CD4-positive, alpha-beta T cell (primary cell): ENCODE measurements around the gene DLGAP4. TPM values are rescaled to one million over a fixed set of nuclear protein-coding genes. Genes with fewer than 3 reads are reported as not detected.

Source experiments
- ATAC-seq: fragments of 200-7000 bp; cut with Tn5 transposase; one replicate; pipeline ENCODE4 v1.10.0; 2022; ENCODE audit warnings: mild to moderate bottlenecking; ENCODE audit not compliant: poor library complexity
- CTCF ChIA-PET: fragments of 350-600 bp; sonication (Branson Sonifier 250); formaldehyde crosslinking; loops from one replicate; lab custom pipeline; 2021; ENCODE audit warnings: antibody characterized with exemption, inconsistent platforms; lab: Charles Lee
- POLR2A ChIA-PET: fragments of 350-600 bp; sonication (Branson Sonifier 250); formaldehyde crosslinking; loops from one replicate; lab custom pipeline; 2021; ENCODE audit warnings: antibody characterized with exemption, inconsistent platforms; lab: Charles Lee
- DNase-seq, 14 experiments: peaks; one replicate each; pipeline ENCODE4 v3.0.0-alpha.2; 2013 to 2020; ENCODE audit warnings: mixed read lengths in 2 of 14
- H3K27ac ChIP-seq, 2 donors: one replicate each; pipeline versions ENCODE4 v1.5.1 to v1.7.0; 2013; ENCODE audit warnings: low read length in 2 of 2, low read depth in 1 of 2, mild to moderate bottlenecking in 1 of 2
- H3K27me3 ChIP-seq, 2 experiments: 1 replicate in 1 of 2; 2 replicates in 1 of 2; pipeline versions ENCODE4 v1.6.1 to v1.7.0; 2013; ENCODE audit warnings: low read length in 2 of 2, control low read depth in 1 of 2, mild to moderate bottlenecking in 1 of 2, moderate library complexity in 1 of 2; ENCODE audit not compliant: insufficient read depth in 2 of 2, control insufficient read depth in 1 of 2
- H3K36me3 ChIP-seq: one replicate; pipeline ENCODE4 v1.6.1; 2013; ENCODE audit warnings: low read length, control low read depth; ENCODE audit not compliant: insufficient read depth
- H3K4me1 ChIP-seq: one replicate; pipeline ENCODE4 v1.6.1; 2013; ENCODE audit warnings: low read length, control low read depth; ENCODE audit not compliant: insufficient read depth
- H3K4me3 ChIP-seq: one replicate; pipeline ENCODE4 v1.5.1; 2013; ENCODE audit warnings: mild to moderate bottlenecking, low read length, moderate library complexity
- H3K9me3 ChIP-seq, 2 experiments: 1 replicate in 1 of 2; 2 replicates in 1 of 2; pipeline versions ENCODE4 v1.6.1 to v1.7.0; 2013; ENCODE audit warnings: low read length in 2 of 2, mild to moderate bottlenecking in 2 of 2, control low read depth in 1 of 2, moderate library complexity in 1 of 2; ENCODE audit not compliant: control insufficient read depth in 1 of 2, insufficient read depth in 1 of 2
- H3K27ac Mint-ChIP-seq: one replicate; pipeline ENCODE4 v1.8.0; 2020; ENCODE audit warnings: mixed read lengths
- H3K27me3 Mint-ChIP-seq: one replicate; pipeline ENCODE4 v1.8.0; 2021; ENCODE audit warnings: mixed read lengths
- H3K36me3 Mint-ChIP-seq: one replicate; pipeline ENCODE4 v1.8.0; 2021; ENCODE audit warnings: low read depth, mixed read lengths
- H3K4me1 Mint-ChIP-seq: one replicate; pipeline ENCODE4 v1.8.0; 2021; ENCODE audit warnings: low read depth, mixed read lengths
- H3K4me3 Mint-ChIP-seq: one replicate; pipeline ENCODE4 v1.8.0; 2020; ENCODE audit warnings: mild to moderate bottlenecking, mixed read lengths
- H3K9me3 Mint-ChIP-seq: one replicate; pipeline ENCODE4 v1.8.0; 2020; ENCODE audit warnings: mixed read lengths
- CTCF ChIP-seq: fragments of 200-600 bp; IDR thresholded peaks from one replicate; pipeline ENCODE4 v1.8.0; 2022; ENCODE audit warnings: antibody characterized with exemption, mild to moderate bottlenecking
- intact Hi-C, 2 experiments: fragments of 100-400 bp; cut with DNase I in 1 of 2; cut with micrococcal nuclease in 1 of 2; formaldehyde crosslinking; loops; one replicate each; pipeline versions ENCODE4 v1.15.1 to v1.9.0; 2023 to 2025; cut with DNase I, micrococcal nuclease
- total RNA-seq, 174 experiments: library from RNA in 2 of 174; stranded (reverse) in 2 of 174; gene quantifications; one replicate each; pipeline ENCODE4 v1.2.3 and lab custom pipeline; 2021 to 2026

DLGAP4 gene
- total RNA-seq, 2 experiments from 2014 or later, result 16.0 to 16.1 TPM

- no peaks in the 10 kb centered on the region for H3K4me1 Mint-ChIP-seq
- no peak for ATAC-seq
- intact Hi-C loops, result no loop called here
- no peaks in the 10 kb centered on the region for H3K9me3 Mint-ChIP-seq
- Histone ChIP-seq H3K36me3 (no peaks in the 10 kb centered on the region), H3K27me3 (peaks cover 0 to 6% of the 10 kb centered on the region in 2 experiments), H3K27ac (no peak overlapping the region), H3K4me1 (no peaks in the 10 kb centered on the region), H3K9me3 (peaks cover 0 to 6% of the 10 kb centered on the region in 2 experiments), H3K4me3 (no peak overlapping the region)
- CTCF ChIA-PET, result interaction anchor here (0.6 kb wide), 1 partner anchor 149 kb away, joined by 3 read pairs; no protein-coding TSS in a partner anchor
- POLR2A ChIA-PET, result no interaction called here
- H3K4me3 Mint-ChIP-seq, result no peak overlapping the region
- no peak for TF ChIP-seq CTCF
- peaks cover 9% of the 10 kb centered on the region for H3K27me3 Mint-ChIP-seq
- DNase-seq, result no peak
- H3K36me3 Mint-ChIP-seq, result no peaks in the 10 kb centered on the region
- H3K27ac Mint-ChIP-seq, result no peak overlapping the region
Observed at GRCh38 chr20:36390269-36390668, 84.1 kb downstream of the DLGAP4 start.

GRCh38 chr20:36390719-36391415 lies 84.7 kb downstream of the DLGAP4 start:
- Mint-ChIP-seq H3K27me3 (peaks cover 9% of the 10 kb centered on the region), H3K9me3 (no peaks in the 10 kb centered on the region), H3K36me3 (no peaks in the 10 kb centered on the region), H3K27ac (no peak overlapping the region), H3K4me1 (no peaks in the 10 kb centered on the region), H3K4me3 (no peak overlapping the region)
- DNase-seq (no peak), ATAC-seq (no peak)
- H3K4me1 ChIP-seq, result no peaks in the 10 kb centered on the region
- intact Hi-C loops, result no loop called here
- no peaks in the 10 kb centered on the region for H3K36me3 ChIP-seq
- ChIA-PET POLR2A (no interaction called here), CTCF (interaction anchor here (0.6 kb wide), 1 partner anchor 149 kb away, joined by 3 read pairs; no protein-coding TSS in a partner anchor)
- H3K9me3 ChIP-seq, result peaks cover 0 to under 1% of the 10 kb centered on the region in 2 experiments
- no peak overlapping the region for H3K27ac ChIP-seq
- H3K4me3 ChIP-seq, result no peak overlapping the region
- peaks cover 0 to 6% of the 10 kb centered on the region in 2 experiments for H3K27me3 ChIP-seq
- no peak for TF ChIP-seq CTCF

DNA sequence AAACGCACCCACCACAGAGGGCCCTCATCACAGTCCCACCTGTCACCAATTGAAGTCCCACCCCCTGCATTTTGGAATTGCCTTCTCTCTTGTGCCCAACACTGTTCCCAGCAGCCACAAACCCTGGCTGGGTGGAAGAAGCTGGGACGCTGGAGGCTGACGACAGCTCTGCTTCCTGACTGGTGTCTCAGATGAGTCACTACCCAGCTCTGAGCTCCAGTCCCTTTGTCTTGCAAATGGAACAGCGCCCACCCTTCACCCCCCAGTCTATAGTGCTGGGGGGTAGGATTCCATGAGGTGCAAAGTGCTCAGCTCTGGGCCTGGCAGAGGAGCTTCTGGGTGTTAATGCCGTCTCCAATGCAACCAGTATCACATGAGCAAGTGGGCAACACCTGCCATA lies 85.3 kb downstream of the DLGAP4 start:
- Histone ChIP-seq H3K4me1 (no peaks in the 10 kb centered on the region), H3K27me3 (peaks cover 0 to 6% of the 10 kb centered on the region in 2 experiments), H3K36me3 (no peaks in the 10 kb centered on the region), H3K4me3 (no peak overlapping the region), H3K9me3 (no peaks in the 10 kb centered on the region), H3K27ac (no peak overlapping the region)
- ChIA-PET CTCF (no interaction called here), POLR2A (no interaction called here)
- no peak for DNase-seq
- Mint-ChIP-seq H3K27me3 (peaks cover 9% of the 10 kb centered on the region), H3K36me3 (no peaks in the 10 kb centered on the region), H3K9me3 (no peaks in the 10 kb centered on the region), H3K4me1 (no peaks in the 10 kb centered on the region), H3K4me3 (no peak overlapping the region), H3K27ac (no peak overlapping the region)
- ATAC-seq, result no peak
- intact Hi-C loops, result no loop called here
- TF ChIP-seq CTCF, result no peak
